GM12874 (cell line): ENCODE data around the gene ANKAR.

Experiments used
- CTCF ChIP-seq: IDR thresholded peaks from 2 replicates; pipeline ENCODE4 v1.5.1; 2011; ENCODE audit warnings: low read depth, mild to moderate bottlenecking, control low read depth, low read length, moderate library complexity; ENCODE audit not compliant: insufficient read depth

ANKAR gene

GRCh38 chr2:189681203-189681602 is 6.7 kb downstream of the ANKAR start:
- no peak for TF ChIP-seq CTCF

DNA sequence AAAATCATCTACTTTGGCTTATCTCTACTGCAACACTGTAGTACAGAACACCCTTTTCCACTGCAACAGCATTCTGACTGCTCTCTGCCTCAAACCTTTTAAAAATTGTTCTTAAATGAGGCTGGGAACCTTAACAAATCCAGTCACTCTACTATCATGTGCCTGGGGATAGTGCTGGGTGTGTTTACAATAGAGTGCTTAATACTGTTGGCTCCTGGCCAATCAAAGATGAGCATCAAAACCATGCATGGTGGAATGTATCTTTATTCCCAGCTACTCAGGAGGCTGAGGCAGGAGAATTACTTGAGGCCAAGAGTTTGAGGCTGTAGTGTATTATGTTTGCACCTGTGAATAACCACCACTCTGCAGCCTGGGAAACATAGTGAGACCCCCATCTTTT is 7.4 kb downstream of the ANKAR start:
- no peak for TF ChIP-seq CTCF

- TF ChIP-seq CTCF: no peak
Observed at GRCh38 chr2:189683348-189683747, 8.9 kb downstream of the ANKAR start.

GRCh38 chr2:189684811-189685210 is 10.3 kb downstream of the ANKAR start:
- TF ChIP-seq CTCF: no peak

- no peak for TF ChIP-seq CTCF
Observed at GRCh38 chr2:189685540-189686229, 11.2 kb downstream of the ANKAR start.

- TF ChIP-seq CTCF: no peak
Observed at GRCh38 chr2:189696223-189696622, 21.8 kb downstream of the ANKAR start.

DNA sequence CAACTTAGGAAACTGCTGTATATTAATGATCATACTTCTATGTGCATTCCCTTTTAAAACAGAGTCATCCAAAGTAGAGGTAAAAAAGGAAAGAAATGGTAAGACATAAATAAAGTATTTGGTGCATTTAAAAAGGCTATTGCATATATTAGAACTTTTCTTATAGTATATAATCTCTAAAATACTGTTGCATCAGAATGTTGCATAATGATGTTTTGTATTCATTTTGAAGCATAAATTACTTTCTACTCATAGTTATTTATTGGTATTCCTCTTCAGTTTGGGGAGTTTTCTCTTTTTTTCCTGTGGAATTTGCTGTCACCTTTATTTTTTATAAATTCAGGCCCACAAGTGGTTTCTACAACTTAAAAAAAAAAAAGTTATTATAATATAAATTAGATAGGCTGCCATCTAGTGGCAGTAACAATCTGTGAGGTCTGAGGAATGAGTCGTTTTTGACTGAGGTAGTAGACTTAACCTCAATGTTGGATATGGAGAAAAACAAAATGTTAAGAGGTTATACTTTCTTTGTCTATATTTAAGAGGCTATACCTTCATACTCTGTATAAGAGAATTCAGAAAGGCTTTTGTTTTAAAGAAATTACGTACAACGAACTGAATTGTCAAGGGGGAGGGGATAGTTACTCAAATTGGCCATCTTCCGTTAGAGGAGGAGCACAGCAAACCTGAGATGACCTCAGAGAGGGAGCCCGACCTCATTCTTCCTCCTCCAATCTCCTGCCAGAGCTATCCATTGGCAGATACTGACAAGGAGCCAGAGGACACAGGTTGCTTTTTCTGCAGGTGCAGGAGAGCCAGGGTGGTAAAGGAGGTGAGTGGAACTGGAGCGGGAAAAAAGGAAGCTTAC is 23.8 kb downstream of the ANKAR start:
- TF ChIP-seq CTCF: peak; percentile 6; the same call in 1 of the 2 replicates
